ENCODE measurements around the gene MUSK. TPM values are rescaled to one million over a fixed set of nuclear protein-coding genes. Genes with fewer than 3 reads are reported as not detected.

MUSK gene
- total RNA-seq, 1 experiment from 2014 or later: not detected

GRCh38 chr9:110842169-110842568 lies 173.6 kb downstream of the MUSK start (continued):
- no peak for TF ChIP-seq ERG (CRISPR knock-in tag; IDR thresholded peaks at IDR 0.05)
- TF ChIP-seq ZNF281 (CRISPR knock-in tag; IDR thresholded peaks at IDR 0.05): no peak

GRCh38 chr9:110842986-110843385 lies 174.4 kb downstream of the MUSK start:
- ATAC-seq (no peak), DNase-seq (ENCODE audit: low spot score) (no peak)
- Mint-ChIP-seq H3K4me1 (no peaks in the 10 kb centered on the region), H3K9me3 (no peaks in the 10 kb centered on the region), H3K4me3 (no peak overlapping the region), H3K27me3 (ENCODE audit: low read depth) (no peaks in the 10 kb centered on the region), H3K27ac (no peak overlapping the region), H3K36me3 (no peaks in the 10 kb centered on the region)
- TF ChIP-seq ZSCAN18 (CRISPR knock-in tag; IDR thresholded peaks at IDR 0.05) (no peak), GABPB1 (CRISPR knock-in tag; IDR thresholded peaks at IDR 0.05) (no peak), MXD4 (CRISPR knock-in tag; IDR thresholded peaks at IDR 0.05; ENCODE audit: borderline replicate concordance) (no peak), ZNF263 (CRISPR knock-in tag; IDR thresholded peaks at IDR 0.05; ENCODE audit: low read depth) (no peak), MLX (CRISPR knock-in tag; IDR thresholded peaks at IDR 0.05) (no peak), ATF2 (CRISPR knock-in tag; IDR thresholded peaks at IDR 0.05; ENCODE audit: borderline replicate concordance, low read depth) (no peak), ATF1 (CRISPR knock-in tag; IDR thresholded peaks at IDR 0.05) (no peak), SMAD4 (CRISPR knock-in tag; IDR thresholded peaks at IDR 0.05) (no peak), PREB (CRISPR knock-in tag; IDR thresholded peaks at IDR 0.05; ENCODE audit: borderline replicate concordance) (no peak), ETV6 (CRISPR knock-in tag; IDR thresholded peaks at IDR 0.05) (no peak), NR3C1 (CRISPR knock-in tag; conservative IDR thresholded peaks at IDR 0.05; ENCODE audit: low read depth) (no peak)
- ChIA-PET POLR2A (interaction anchor here (0.5 kb wide), 1 partner anchor 193 kb away, joined by 3 read pairs; no protein-coding TSS in a partner anchor), CTCF (interaction anchor here (1.3 kb wide), 1 partner anchor 10 kb away, joined by 4 read pairs; no protein-coding TSS in a partner anchor)

- Mint-ChIP-seq H3K36me3 (no peaks in the 10 kb centered on the region), H3K27ac (no peak overlapping the region), H3K4me3 (no peak overlapping the region), H3K4me1 (no peaks in the 10 kb centered on the region), H3K9me3 (no peaks in the 10 kb centered on the region), H3K27me3 (ENCODE audit: low read depth) (no peaks in the 10 kb centered on the region)
- DNase-seq (ENCODE audit: low spot score) (no peak), ATAC-seq (no peak)
- POLR2A ChIA-PET: no interaction called here
- CTCF ChIA-PET: no interaction called here
- TF ChIP-seq AFF4 (CRISPR knock-in tag; IDR thresholded peaks at IDR 0.05; ENCODE audit: borderline replicate concordance) (no peak), TEAD4 (CRISPR knock-in tag; IDR thresholded peaks at IDR 0.05) (no peak), SP1 (CRISPR knock-in tag; conservative IDR thresholded peaks at IDR 0.05) (no peak), E2F4 (CRISPR knock-in tag; IDR thresholded peaks at IDR 0.05; ENCODE audit: borderline replicate concordance, low read depth) (no peak), TEAD1 (CRISPR knock-in tag; IDR thresholded peaks at IDR 0.05) (no peak)
These were observed 175.5 kb downstream of the MUSK start for GRCh38 chr9:110844121-110844520.
